GM18505 (cell line): ENCODE data around the gene ZG16.

ENCODE experiments used
- ATAC-seq: cut with Tn5 transposase; IDR thresholded peaks from one replicate; pipeline ENCODE4 v1.9.1; 2021; ENCODE audit not compliant: unreplicated experiment
- POLR2A ChIP-seq: IDR thresholded peaks from 4 replicates; pipeline ENCODE4 v1.6.1; 2011; ENCODE audit warnings: borderline replicate concordance; ENCODE audit not compliant: insufficient read depth, insufficient read length; ENCODE audit errors: extremely low read depth

Gene ZG16

GRCh38 chr16:29825145-29826044 lies 47.3 kb downstream of the ZG16 start:
- no peak for TF ChIP-seq POLR2A
- ATAC-seq: no peak

- TF ChIP-seq POLR2A: no peak
- ATAC-seq: no peak
Observed at GRCh38 chr16:29826342-29826695, 48.3 kb downstream of the ZG16 start.

- no peak for TF ChIP-seq POLR2A
Observed at GRCh38 chr16:29830774-29831173, 52.7 kb downstream of the ZG16 start.

GRCh38 chr16:29831490-29831889 lies 53.4 kb downstream of the ZG16 start:
- ATAC-seq: no peak

More at GRCh38 chr16:29830774-29831173, 52.7 kb downstream of the ZG16 start:
- ATAC-seq: no peak

More at GRCh38 chr16:29831490-29831889, 53.4 kb downstream of the ZG16 start:
- no peak for TF ChIP-seq POLR2A
